Neural progenitor cell (in vitro differentiated cells): ENCODE data around the gene RND3. TPM values are rescaled to one million over a fixed set of nuclear protein-coding genes. Genes with fewer than 3 reads are reported as not detected.

Source experiments
- DNase-seq: peaks from one replicate; pipeline ENCODE4 v3.0.0-alpha.2; 2016; ENCODE audit warnings: low spot score
- H2AFZ ChIP-seq: fragments of 200-600 bp; sonication (generic); replicated peaks from 2 replicates; pipeline ENCODE4 v1.6.1; 2016; ENCODE audit warnings: antibody characterized with exemption
- H3F3A ChIP-seq: fragments of 200-600 bp; sonication (generic); 2 replicates; pipeline ENCODE4 v1.6.1; 2016; ENCODE audit warnings: antibody characterized with exemption, low read depth
- H3K27ac ChIP-seq: fragments of 200-600 bp; sonication (generic); 2 replicates; pipeline ENCODE4 v1.5.1; 2016; ENCODE audit warnings: mild to moderate bottlenecking
- H3K27me3 ChIP-seq: fragments of 200-600 bp; sonication (generic); 2 replicates; pipeline ENCODE4 v1.6.1; 2016; ENCODE audit warnings: mild to moderate bottlenecking, moderate library complexity
- H3K36me3 ChIP-seq: fragments of 200-600 bp; sonication (generic); 2 replicates; pipeline ENCODE4 v1.5.1; 2016
- H3K4me1 ChIP-seq: fragments of 200-600 bp; sonication (generic); 2 replicates; pipeline ENCODE4 v1.6.1; 2016; ENCODE audit warnings: mixed run types
- H3K4me2 ChIP-seq: fragments of 200-600 bp; sonication (generic); 2 replicates; pipeline ENCODE4 v1.6.1; 2016
- H3K4me3 ChIP-seq: fragments of 200-600 bp; sonication (generic); 2 replicates; pipeline ENCODE4 v1.5.1; 2016
- H3K79me2 ChIP-seq: fragments of 200-600 bp; sonication (generic); 2 replicates; pipeline ENCODE4 v1.6.1; 2016; ENCODE audit warnings: low read depth
- H3K9ac ChIP-seq: fragments of 200-600 bp; sonication (generic); 2 replicates; pipeline ENCODE4 v1.6.1; 2016
- H3K9me3 ChIP-seq: fragments of 200-600 bp; sonication (generic); 2 replicates; pipeline ENCODE4 v1.5.1; 2016; ENCODE audit warnings: low read depth
- H4K20me1 ChIP-seq: fragments of 200-600 bp; sonication (generic); 2 replicates; pipeline ENCODE4 v1.6.1; 2016; ENCODE audit warnings: low read depth
- H3K27ac Mint-ChIP-seq: 3 replicates; pipeline ENCODE4 v1.8.0; 2021; ENCODE audit warnings: mixed read lengths
- H3K27me3 Mint-ChIP-seq: 2 replicates; pipeline ENCODE4 v1.8.0; 2022; ENCODE audit warnings: low read depth, mild to moderate bottlenecking, inconsistent platforms, moderate library complexity, mixed read lengths; ENCODE audit not compliant: insufficient read depth
- H3K36me3 Mint-ChIP-seq: 3 replicates; pipeline ENCODE4 v1.8.0; 2021; ENCODE audit warnings: mixed read lengths
- H3K4me1 Mint-ChIP-seq: 3 replicates; pipeline ENCODE4 v1.8.0; 2021; ENCODE audit warnings: mixed read lengths
- H3K4me3 Mint-ChIP-seq: 3 replicates; pipeline ENCODE4 v1.8.0; 2021; ENCODE audit warnings: mild to moderate bottlenecking, moderate library complexity, mixed read lengths
- H3K9me3 Mint-ChIP-seq: 3 replicates; pipeline ENCODE4 v1.8.0; 2020; ENCODE audit warnings: mixed read lengths
- EZH2 ChIP-seq: fragments of 200-600 bp; sonication (generic); IDR thresholded peaks from 2 replicates; pipeline ENCODE4 v1.6.1; 2017; ENCODE audit warnings: antibody characterized with exemption, mild to moderate bottlenecking, moderate library complexity
- EZH2phosphoT487 ChIP-seq: fragments of 200-600 bp; sonication (generic); IDR thresholded peaks from 2 replicates; pipeline ENCODE4 v1.6.1; 2017; ENCODE audit warnings: antibody characterized with exemption
- total RNA-seq: library from RNA; depleted of rRNA; stranded (reverse); fragments of >200 nt; gene quantifications from 2 replicates; pipeline ENCODE4 v1.2.3, GENCODE V29; 2015; ENCODE audit warnings: low replicate concordance
- TF ChIP-seq, protein P1 (sequence below): fragments of 200-600 bp; sonication (generic); IDR thresholded peaks from 2 replicates; pipeline ENCODE4 v1.5.1; 2017; ENCODE audit warnings: antibody characterized with exemption, mild to moderate bottlenecking

The RND3 gene
- total RNA-seq, 1 donor from 2014 or later = 4.0 TPM

GRCh38 chr2:150467621-150467963, 19.9 kb downstream of the RND3 start:
- no peak overlapping the region for H3K4me2 ChIP-seq
- no peak for TF ChIP-seq EZH2phosphoT487
- TF ChIP-seq, protein P1, sequence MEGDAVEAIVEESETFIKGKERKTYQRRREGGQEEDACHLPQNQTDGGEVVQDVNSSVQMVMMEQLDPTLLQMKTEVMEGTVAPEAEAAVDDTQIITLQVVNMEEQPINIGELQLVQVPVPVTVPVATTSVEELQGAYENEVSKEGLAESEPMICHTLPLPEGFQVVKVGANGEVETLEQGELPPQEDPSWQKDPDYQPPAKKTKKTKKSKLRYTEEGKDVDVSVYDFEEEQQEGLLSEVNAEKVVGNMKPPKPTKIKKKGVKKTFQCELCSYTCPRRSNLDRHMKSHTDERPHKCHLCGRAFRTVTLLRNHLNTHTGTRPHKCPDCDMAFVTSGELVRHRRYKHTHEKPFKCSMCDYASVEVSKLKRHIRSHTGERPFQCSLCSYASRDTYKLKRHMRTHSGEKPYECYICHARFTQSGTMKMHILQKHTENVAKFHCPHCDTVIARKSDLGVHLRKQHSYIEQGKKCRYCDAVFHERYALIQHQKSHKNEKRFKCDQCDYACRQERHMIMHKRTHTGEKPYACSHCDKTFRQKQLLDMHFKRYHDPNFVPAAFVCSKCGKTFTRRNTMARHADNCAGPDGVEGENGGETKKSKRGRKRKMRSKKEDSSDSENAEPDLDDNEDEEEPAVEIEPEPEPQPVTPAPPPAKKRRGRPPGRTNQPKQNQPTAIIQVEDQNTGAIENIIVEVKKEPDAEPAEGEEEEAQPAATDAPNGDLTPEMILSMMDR = no peak
- no peak for TF ChIP-seq EZH2
- no peak overlapping the region for H3K27ac Mint-ChIP-seq
- H3K4me3 Mint-ChIP-seq = no peak overlapping the region
- H3K9ac ChIP-seq = no peak overlapping the region
- H3K4me3 ChIP-seq = no peak overlapping the region
- H3K79me2 ChIP-seq = no peaks in the 10 kb centered on the region
- no peak overlapping the region for H3K27ac ChIP-seq
- no peaks in the 10 kb centered on the region for H3K9me3 ChIP-seq
- H3K27me3 ChIP-seq = no peaks in the 10 kb centered on the region
- H3K36me3 ChIP-seq = no peaks in the 10 kb centered on the region
- DNase-seq = no peak
- peaks cover 36% of the 10 kb centered on the region for H3K36me3 Mint-ChIP-seq
- H3K4me1 Mint-ChIP-seq = peaks cover 18% of the 10 kb centered on the region
- no peak overlapping the region for H2AFZ ChIP-seq
- no peaks in the 10 kb centered on the region for H3K27me3 Mint-ChIP-seq
- H3K9me3 Mint-ChIP-seq = no peaks in the 10 kb centered on the region
- no peaks in the 10 kb centered on the region for H3F3A ChIP-seq
- no peaks in the 10 kb centered on the region for H4K20me1 ChIP-seq
- H3K4me1 ChIP-seq = no peaks in the 10 kb centered on the region

- no peaks in the 10 kb centered on the region for H3F3A ChIP-seq
- no peak for DNase-seq
- H3K4me3 ChIP-seq = no peak overlapping the region
- no peak overlapping the region for H3K27ac ChIP-seq
- H3K36me3 ChIP-seq = no peaks in the 10 kb centered on the region
- TF ChIP-seq EZH2 (no peak), EZH2phosphoT487 (no peak)
- TF ChIP-seq, protein P1 = no peak
- no peaks in the 10 kb centered on the region for H3K79me2 ChIP-seq
- H3K4me1 ChIP-seq = no peaks in the 10 kb centered on the region
- no peaks in the 10 kb centered on the region for H3K27me3 ChIP-seq
- no peak overlapping the region for H3K9ac ChIP-seq
- H3K4me2 ChIP-seq = no peak overlapping the region
- H4K20me1 ChIP-seq = no peaks in the 10 kb centered on the region
- no peak overlapping the region for H2AFZ ChIP-seq
- H3K9me3 Mint-ChIP-seq = no peaks in the 10 kb centered on the region
- H3K27ac Mint-ChIP-seq = no peak overlapping the region
- H3K36me3 Mint-ChIP-seq = peaks cover 31% of the 10 kb centered on the region
- no peaks in the 10 kb centered on the region for H3K9me3 ChIP-seq
- H3K27me3 Mint-ChIP-seq = no peaks in the 10 kb centered on the region
- H3K4me1 Mint-ChIP-seq = peaks cover 15% of the 10 kb centered on the region
- H3K4me3 Mint-ChIP-seq = no peak overlapping the region
Observed at GRCh38 chr2:150466741-150467620, 20.5 kb downstream of the RND3 start.

DNA sequence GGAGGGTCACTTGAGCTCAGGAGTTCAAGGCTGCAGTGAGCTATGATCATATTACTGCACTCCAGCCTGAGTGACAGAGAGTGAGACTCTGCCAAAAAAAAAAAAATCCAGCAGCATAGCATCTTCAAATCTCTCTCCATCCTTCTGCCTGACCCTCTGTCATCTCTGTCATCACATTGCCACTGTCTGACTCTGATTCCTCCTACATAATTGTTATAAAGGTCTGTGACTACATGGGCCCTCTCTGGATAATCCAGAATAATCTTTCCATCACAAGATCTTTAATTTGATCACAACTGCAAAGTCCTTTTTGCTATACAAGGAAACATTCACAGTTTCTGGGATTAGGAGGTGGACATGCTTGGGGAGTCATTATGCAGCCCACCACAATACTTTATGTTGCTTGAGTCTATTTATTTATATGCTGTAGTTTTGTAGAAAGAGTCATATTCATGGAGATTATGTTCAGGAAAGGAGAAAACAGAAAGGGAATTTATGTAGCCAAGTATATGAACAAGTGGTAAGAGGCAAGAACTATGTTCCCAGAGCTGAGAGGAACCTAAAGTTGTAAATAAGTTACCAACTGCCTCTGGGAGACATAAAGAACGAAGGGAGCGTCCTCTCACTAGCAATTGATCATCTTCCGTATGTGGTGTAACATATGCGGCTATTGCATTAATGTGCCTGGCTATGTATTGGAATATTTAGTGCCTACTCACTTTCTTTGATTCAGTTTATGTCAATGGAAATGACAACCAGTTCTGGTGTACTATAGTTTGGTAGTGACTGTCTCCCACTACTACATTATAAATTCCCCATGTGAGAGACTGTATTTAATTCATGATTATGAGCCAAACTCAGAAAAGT, 21.5 kb downstream of the RND3 start:
- no peak overlapping the region for H3K9ac ChIP-seq
- Mint-ChIP-seq H3K9me3 (no peaks in the 10 kb centered on the region), H3K4me1 (peaks cover 15% of the 10 kb centered on the region), H3K36me3 (peaks cover 20% of the 10 kb centered on the region), H3K27ac (no peak overlapping the region), H3K4me3 (no peak overlapping the region), H3K27me3 (no peaks in the 10 kb centered on the region)
- H3K27ac ChIP-seq = no peak overlapping the region
- H3K4me1 ChIP-seq = no peaks in the 10 kb centered on the region
- no peaks in the 10 kb centered on the region for H3K36me3 ChIP-seq
- no peaks in the 10 kb centered on the region for H3K79me2 ChIP-seq
- no peaks in the 10 kb centered on the region for H4K20me1 ChIP-seq
- DNase-seq = no peak
- no peak overlapping the region for H3K4me2 ChIP-seq
- no peak overlapping the region for H3K4me3 ChIP-seq
- no peaks in the 10 kb centered on the region for H3F3A ChIP-seq
- no peaks in the 10 kb centered on the region for H3K9me3 ChIP-seq
- no peak overlapping the region for H2AFZ ChIP-seq
- TF ChIP-seq EZH2 (no peak), EZH2phosphoT487 (no peak)
- TF ChIP-seq, protein P1 = no peak
- no peaks in the 10 kb centered on the region for H3K27me3 ChIP-seq
